ENCODE measurements around the gene ZNF579.
A peak's percentile ranks its signal among the peaks of the same experiment; 100 is the strongest.

ZNF579 gene

GRCh38 chr19:55598719-55599467 is 18.2 kb upstream of the ZNF579 start:
- Histone ChIP-seq H3K36me3 (ENCODE audit: control insufficient read depth, insufficient read depth, low read length) (peaks cover 3% of the 10 kb centered on the region), H3K9me3 (ENCODE audit: control insufficient read depth, insufficient read depth, low read length) (no peaks in the 10 kb centered on the region), H3K4me1 (ENCODE audit: control insufficient read depth, insufficient read depth, low read length) (peaks cover 16% of the 10 kb centered on the region), H3K27me3 (ENCODE audit: control insufficient read depth, insufficient read depth, low read length) (no peaks in the 10 kb centered on the region), H3K9ac (ENCODE audit: low read depth, low read length) (peak overlapping the region; percentile 98), H3K4me3 (ENCODE audit: low read depth, low read length) (peak overlapping the region; percentile 97)

GRCh38 chr19:55598034-55598433 is 17.4 kb upstream of the ZNF579 start:
- Histone ChIP-seq H3K4me3 (ENCODE audit: low read depth, low read length) (peak overlapping the region; percentile 61), H3K36me3 (ENCODE audit: control insufficient read depth, insufficient read depth, low read length) (peaks cover 3% of the 10 kb centered on the region), H3K9ac (ENCODE audit: low read depth, low read length) (no peak overlapping the region), H3K9me3 (ENCODE audit: control insufficient read depth, insufficient read depth, low read length) (no peaks in the 10 kb centered on the region), H3K27me3 (ENCODE audit: control insufficient read depth, insufficient read depth, low read length) (no peaks in the 10 kb centered on the region), H3K4me1 (ENCODE audit: control insufficient read depth, insufficient read depth, low read length) (peaks cover 11% of the 10 kb centered on the region)

GRCh38 chr19:55597501-55597921 is 16.9 kb upstream of the ZNF579 start:
- Histone ChIP-seq H3K4me3 (ENCODE audit: low read depth, low read length) (peak overlapping the region; percentile 61), H3K9ac (ENCODE audit: low read depth, low read length) (peak overlapping the region; percentile 37), H3K9me3 (ENCODE audit: control insufficient read depth, insufficient read depth, low read length) (no peaks in the 10 kb centered on the region), H3K36me3 (ENCODE audit: control insufficient read depth, insufficient read depth, low read length) (peaks cover 3% of the 10 kb centered on the region), H3K4me1 (ENCODE audit: control insufficient read depth, insufficient read depth, low read length) (peaks cover 10% of the 10 kb centered on the region), H3K27me3 (ENCODE audit: control insufficient read depth, insufficient read depth, low read length) (no peaks in the 10 kb centered on the region)

- Histone ChIP-seq H3K9ac (ENCODE audit: low read depth, low read length) (no peak overlapping the region), H3K4me3 (ENCODE audit: low read depth, low read length) (no peak overlapping the region), H3K4me1 (ENCODE audit: control insufficient read depth, insufficient read depth, low read length) (peaks cover 10% of the 10 kb centered on the region), H3K9me3 (ENCODE audit: control insufficient read depth, insufficient read depth, low read length) (no peaks in the 10 kb centered on the region), H3K27me3 (ENCODE audit: control insufficient read depth, insufficient read depth, low read length) (no peaks in the 10 kb centered on the region), H3K36me3 (ENCODE audit: control insufficient read depth, insufficient read depth, low read length) (peaks cover 7% of the 10 kb centered on the region)
These were observed 15.7 kb upstream of the ZNF579 start for GRCh38 chr19:55596304-55596703.

GRCh38 chr19:55594996-55595545 is 14.4 kb upstream of the ZNF579 start:
- Histone ChIP-seq H3K27me3 (ENCODE audit: control insufficient read depth, insufficient read depth, low read length) (no peaks in the 10 kb centered on the region), H3K4me1 (ENCODE audit: control insufficient read depth, insufficient read depth, low read length) (peaks cover 5% of the 10 kb centered on the region), H3K4me3 (ENCODE audit: low read depth, low read length) (no peak overlapping the region), H3K36me3 (ENCODE audit: control insufficient read depth, insufficient read depth, low read length) (peaks cover 7% of the 10 kb centered on the region), H3K9ac (ENCODE audit: low read depth, low read length) (no peak overlapping the region), H3K9me3 (ENCODE audit: control insufficient read depth, insufficient read depth, low read length) (no peaks in the 10 kb centered on the region)

- Histone ChIP-seq H3K4me1 (ENCODE audit: control insufficient read depth, insufficient read depth, low read length) (peaks cover under 1% of the 10 kb centered on the region), H3K9me3 (ENCODE audit: control insufficient read depth, insufficient read depth, low read length) (no peaks in the 10 kb centered on the region), H3K9ac (ENCODE audit: low read depth, low read length) (no peak overlapping the region), H3K4me3 (ENCODE audit: low read depth, low read length) (no peak overlapping the region), H3K36me3 (ENCODE audit: control insufficient read depth, insufficient read depth, low read length) (peaks cover 7% of the 10 kb centered on the region), H3K27me3 (ENCODE audit: control insufficient read depth, insufficient read depth, low read length) (no peaks in the 10 kb centered on the region)
These were observed 12.6 kb upstream of the ZNF579 start for GRCh38 chr19:55593096-55593772.

GRCh38 chr19:55592391-55593090 is 11.9 kb upstream of the ZNF579 start:
- no peaks in the 10 kb centered on the region for H3K27me3 ChIP-seq (ENCODE audit: control insufficient read depth, insufficient read depth, low read length)
- no peak overlapping the region for H3K4me3 ChIP-seq (ENCODE audit: low read depth, low read length)
- H3K36me3 ChIP-seq (ENCODE audit: control insufficient read depth, insufficient read depth, low read length): peaks cover 7% of the 10 kb centered on the region
- H3K4me1 ChIP-seq (ENCODE audit: control insufficient read depth, insufficient read depth, low read length): no peaks in the 10 kb centered on the region
- H3K9ac ChIP-seq (ENCODE audit: low read depth, low read length): no peak overlapping the region
- H3K9me3 ChIP-seq (ENCODE audit: control insufficient read depth, insufficient read depth, low read length): no peaks in the 10 kb centered on the region

GRCh38 chr19:55591555-55591954 is 10.9 kb upstream of the ZNF579 start:
- Histone ChIP-seq H3K4me3 (ENCODE audit: low read depth, low read length) (no peak overlapping the region), H3K36me3 (ENCODE audit: control insufficient read depth, insufficient read depth, low read length) (peaks cover 7% of the 10 kb centered on the region), H3K9me3 (ENCODE audit: control insufficient read depth, insufficient read depth, low read length) (no peaks in the 10 kb centered on the region), H3K27me3 (ENCODE audit: control insufficient read depth, insufficient read depth, low read length) (no peaks in the 10 kb centered on the region), H3K9ac (ENCODE audit: low read depth, low read length) (no peak overlapping the region), H3K4me1 (ENCODE audit: control insufficient read depth, insufficient read depth, low read length) (peaks cover 2% of the 10 kb centered on the region)

GRCh38 chr19:55590617-55591016 is 10.0 kb upstream of the ZNF579 start:
- H3K36me3 ChIP-seq (ENCODE audit: control insufficient read depth, insufficient read depth, low read length): peaks cover 4% of the 10 kb centered on the region
- no peaks in the 10 kb centered on the region for H3K27me3 ChIP-seq (ENCODE audit: control insufficient read depth, insufficient read depth, low read length)
- H3K9me3 ChIP-seq (ENCODE audit: control insufficient read depth, insufficient read depth, low read length): no peaks in the 10 kb centered on the region
- H3K4me1 ChIP-seq (ENCODE audit: control insufficient read depth, insufficient read depth, low read length): peaks cover 2% of the 10 kb centered on the region
- H3K4me3 ChIP-seq (ENCODE audit: low read depth, low read length): no peak overlapping the region
- H3K9ac ChIP-seq (ENCODE audit: low read depth, low read length): no peak overlapping the region

- Histone ChIP-seq H3K4me1 (ENCODE audit: control insufficient read depth, insufficient read depth, low read length) (peaks cover 2% of the 10 kb centered on the region), H3K4me3 (ENCODE audit: low read depth, low read length) (no peak overlapping the region), H3K36me3 (ENCODE audit: control insufficient read depth, insufficient read depth, low read length) (peaks cover 4% of the 10 kb centered on the region), H3K27me3 (ENCODE audit: control insufficient read depth, insufficient read depth, low read length) (no peaks in the 10 kb centered on the region), H3K9ac (ENCODE audit: low read depth, low read length) (no peak overlapping the region), H3K9me3 (ENCODE audit: control insufficient read depth, insufficient read depth, low read length) (no peaks in the 10 kb centered on the region)
These were observed 9.5 kb upstream of the ZNF579 start for GRCh38 chr19:55590109-55590508.

- H3K4me1 ChIP-seq (ENCODE audit: control insufficient read depth, insufficient read depth, low read length): peaks cover 2% of the 10 kb centered on the region
- H3K36me3 ChIP-seq (ENCODE audit: control insufficient read depth, insufficient read depth, low read length): peaks cover 4% of the 10 kb centered on the region
- no peaks in the 10 kb centered on the region for H3K9me3 ChIP-seq (ENCODE audit: control insufficient read depth, insufficient read depth, low read length)
- H3K27me3 ChIP-seq (ENCODE audit: control insufficient read depth, insufficient read depth, low read length): no peaks in the 10 kb centered on the region
- H3K4me3 ChIP-seq (ENCODE audit: low read depth, low read length): no peak overlapping the region
- no peak overlapping the region for H3K9ac ChIP-seq (ENCODE audit: low read depth, low read length)
These were observed 8.1 kb upstream of the ZNF579 start for GRCh38 chr19:55588738-55589137.

All from iPS-15b (cell line).